GM12801 (cell line): ENCODE results near the gene TNFAIP1.

Experiments used
- CTCF ChIP-seq: IDR thresholded peaks from one replicate; pipeline ENCODE4 v1.5.1; 2011; ENCODE audit warnings: control low read depth; ENCODE audit not compliant: insufficient read length; ENCODE audit errors: extremely low read depth

Gene TNFAIP1

GRCh38 chr17:28366605-28367004, 31.0 kb downstream of the TNFAIP1 start:
- TF ChIP-seq CTCF: no peak

GRCh38 chr17:28367641-28368305, 32.2 kb downstream of the TNFAIP1 start:
- TF ChIP-seq CTCF: no peak

GRCh38 chr17:28368306-28368831, 32.8 kb downstream of the TNFAIP1 start:
- no peak for TF ChIP-seq CTCF

- TF ChIP-seq CTCF: no peak
These were observed 33.5 kb downstream of the TNFAIP1 start for GRCh38 chr17:28368915-28369683.

GRCh38 chr17:28369684-28370034, 34.1 kb downstream of the TNFAIP1 start:
- no peak for TF ChIP-seq CTCF

- TF ChIP-seq CTCF: no peak
These were observed 34.6 kb downstream of the TNFAIP1 start, which contains the start of gene VTN for GRCh38 chr17:28370035-28370743. VTN (minus strand) TSS chr17:28370307; CDS start chr17:28370203, 104 bp downstream.

- TF ChIP-seq CTCF: no peak
These were observed 35.2 kb downstream of the TNFAIP1 start for GRCh38 chr17:28370744-28371103.
